AG09309 (cell line): ENCODE measurements around the gene SART3.
A peak's percentile ranks its signal among the peaks of the same experiment; 100 is the strongest.

Source experiments
- DNase-seq: peaks from one replicate; pipeline ENCODE4 v3.0.0-alpha.2; 2010; ENCODE audit warnings: low read depth
- H3K4me3 ChIP-seq: 2 replicates; pipeline ENCODE4 v1.5.1; 2011; ENCODE audit warnings: mild to moderate bottlenecking, low read depth, low read length, moderate library complexity; ENCODE audit not compliant: control insufficient read depth
- TF ChIP-seq, protein P1 (sequence below): IDR thresholded peaks from 2 replicates; pipeline ENCODE4 v1.5.1; 2011; ENCODE audit warnings: mild to moderate bottlenecking, low read depth, low read length, inconsistent platforms; ENCODE audit not compliant: insufficient read depth, control insufficient read depth; ENCODE audit errors: missing control alignments

Gene SART3

DNA sequence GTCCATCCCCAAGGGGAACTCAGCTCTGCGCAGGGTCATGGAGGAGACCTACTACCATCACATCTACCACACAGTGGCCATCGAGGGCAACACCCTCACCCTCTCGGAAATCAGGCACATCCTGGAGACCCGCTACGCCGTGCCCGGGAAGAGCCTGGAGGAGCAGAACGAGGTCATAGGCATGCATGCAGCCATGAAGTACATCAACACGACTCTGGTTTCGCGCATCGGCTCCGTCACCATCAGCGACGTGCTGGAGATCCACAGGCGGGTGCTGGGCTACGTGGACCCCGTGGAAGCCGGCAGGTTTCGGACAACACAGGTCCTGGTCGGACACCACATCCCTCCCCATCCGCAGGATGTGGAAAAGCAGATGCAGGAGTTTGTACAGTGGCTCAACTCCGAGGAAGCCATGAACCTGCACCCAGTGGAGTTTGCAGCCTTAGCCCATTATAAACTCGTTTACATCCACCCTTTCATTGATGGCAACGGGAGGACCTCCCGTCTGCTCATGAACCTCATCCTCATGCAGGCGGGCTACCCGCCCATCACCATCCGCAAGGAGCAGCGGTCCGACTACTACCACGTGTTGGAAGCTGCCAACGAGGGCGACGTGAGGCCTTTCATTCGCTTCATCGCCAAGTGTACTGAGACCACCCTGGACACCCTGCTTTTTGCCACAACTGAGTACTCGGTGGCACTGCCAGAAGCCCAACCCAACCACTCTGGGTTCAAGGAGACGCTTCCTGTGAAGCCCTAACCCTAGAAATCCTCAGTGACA lies 42.1 kb downstream of the SART3 start:
- TF ChIP-seq, protein P1, sequence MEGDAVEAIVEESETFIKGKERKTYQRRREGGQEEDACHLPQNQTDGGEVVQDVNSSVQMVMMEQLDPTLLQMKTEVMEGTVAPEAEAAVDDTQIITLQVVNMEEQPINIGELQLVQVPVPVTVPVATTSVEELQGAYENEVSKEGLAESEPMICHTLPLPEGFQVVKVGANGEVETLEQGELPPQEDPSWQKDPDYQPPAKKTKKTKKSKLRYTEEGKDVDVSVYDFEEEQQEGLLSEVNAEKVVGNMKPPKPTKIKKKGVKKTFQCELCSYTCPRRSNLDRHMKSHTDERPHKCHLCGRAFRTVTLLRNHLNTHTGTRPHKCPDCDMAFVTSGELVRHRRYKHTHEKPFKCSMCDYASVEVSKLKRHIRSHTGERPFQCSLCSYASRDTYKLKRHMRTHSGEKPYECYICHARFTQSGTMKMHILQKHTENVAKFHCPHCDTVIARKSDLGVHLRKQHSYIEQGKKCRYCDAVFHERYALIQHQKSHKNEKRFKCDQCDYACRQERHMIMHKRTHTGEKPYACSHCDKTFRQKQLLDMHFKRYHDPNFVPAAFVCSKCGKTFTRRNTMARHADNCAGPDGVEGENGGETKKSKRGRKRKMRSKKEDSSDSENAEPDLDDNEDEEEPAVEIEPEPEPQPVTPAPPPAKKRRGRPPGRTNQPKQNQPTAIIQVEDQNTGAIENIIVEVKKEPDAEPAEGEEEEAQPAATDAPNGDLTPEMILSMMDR = no peak

GRCh38 chr12:108518101-108518715 lies 42.8 kb downstream of the SART3 start:
- TF ChIP-seq, protein P1 = no peak
- H3K4me3 ChIP-seq = no peak overlapping the region
- DNase-seq = no peak

More for the DNA sequence above, 42.1 kb downstream of the SART3 start:
- DNase-seq = no peak
- no peak overlapping the region for H3K4me3 ChIP-seq

GRCh38 chr12:108517288-108518100 lies 43.5 kb downstream of the SART3 start:
- TF ChIP-seq, protein P1 = no peak
- no peak overlapping the region for H3K4me3 ChIP-seq
- DNase-seq = no peak

DNA sequence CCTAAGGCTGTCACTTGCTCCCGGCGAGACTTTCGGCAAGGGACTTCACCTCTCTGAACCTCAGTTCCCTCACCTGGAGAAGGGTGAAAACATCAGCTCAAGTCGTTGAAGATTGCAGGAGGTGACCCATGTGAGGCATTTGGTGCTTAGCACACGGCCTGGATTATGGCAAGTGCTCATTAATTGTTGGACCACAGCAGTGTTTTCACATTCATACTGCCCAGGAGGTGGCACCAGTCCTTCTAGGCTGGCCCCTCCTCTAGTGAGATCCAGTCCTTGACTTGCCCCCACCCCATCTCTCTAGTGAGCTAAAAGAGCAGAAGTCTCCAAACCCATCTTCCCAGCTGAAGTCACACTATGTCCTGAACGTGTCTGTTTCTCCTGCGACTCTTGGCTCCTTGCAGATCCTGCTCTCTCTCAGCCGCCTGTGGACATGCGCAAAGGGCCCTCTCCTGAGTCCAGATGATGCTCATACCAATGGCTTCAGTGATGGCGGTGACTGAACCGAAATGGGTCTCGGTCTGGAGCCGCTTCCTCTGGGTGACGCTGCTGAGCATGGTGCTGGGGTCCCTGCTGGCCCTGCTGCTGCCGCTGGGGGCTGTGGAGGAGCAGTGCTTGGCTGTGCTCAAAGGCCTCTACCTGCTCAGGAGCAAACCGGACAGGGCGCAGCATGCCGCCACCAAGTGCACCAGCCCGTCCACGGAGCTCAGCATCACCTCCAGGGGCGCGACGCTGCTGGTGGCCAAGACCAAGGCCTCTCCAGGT lies 44.3 kb downstream of the SART3 start:
- no peak for DNase-seq
- no peak overlapping the region for H3K4me3 ChIP-seq
- TF ChIP-seq, protein P1 = no peak

DNA sequence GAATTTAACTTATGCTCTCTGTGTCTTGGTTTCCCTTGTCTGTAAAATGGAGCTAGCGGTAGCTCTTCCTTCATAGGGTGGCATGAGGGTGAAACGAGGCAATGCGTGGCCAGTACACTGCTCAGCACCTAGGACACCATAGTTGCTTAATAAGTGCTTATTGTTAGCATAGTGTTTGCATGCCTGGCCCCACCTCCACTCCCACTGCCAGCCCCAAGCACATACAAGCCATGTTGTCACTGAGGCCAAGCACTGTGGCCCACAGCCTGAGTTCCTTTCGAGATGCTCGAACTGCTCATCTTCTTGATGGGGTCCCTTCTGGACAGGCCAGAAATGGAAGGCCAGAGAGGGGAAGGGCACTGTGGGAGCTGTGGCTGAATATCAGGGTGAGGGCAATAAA lies 45.1 kb downstream of the SART3 start:
- TF ChIP-seq, protein P1 = no peak
- H3K4me3 ChIP-seq = peak overlapping the region; percentile 88
- no peak for DNase-seq

- TF ChIP-seq, protein P1 = no peak
- H3K4me3 ChIP-seq = peak within 1 kb of the TSS; percentile 88
- DNase-seq = peak; percentile 86
These were observed 45.8 kb downstream of the SART3 start, which contains the start of gene FICD for GRCh38 chr12:108514973-108515814. FICD (plus strand) TSS chr12:108515277; CDS start chr12:108516973, 1,696 bp downstream.
